IPS-20b (cell line): ENCODE results near the gene TTC28.

Experiments
- H3K27ac ChIP-seq: one replicate; pipeline ENCODE4 v1.5.1; 2013; ENCODE audit warnings: low read length
- H3K27me3 ChIP-seq: 2 replicates; pipeline ENCODE4 v1.6.1; 2013; ENCODE audit warnings: mild to moderate bottlenecking, low read length, inconsistent platforms; ENCODE audit not compliant: insufficient read depth
- H3K36me3 ChIP-seq: 2 replicates; pipeline ENCODE4 v1.6.1; 2013; ENCODE audit warnings: low read depth, mild to moderate bottlenecking, inconsistent platforms, low read length, moderate library complexity; ENCODE audit not compliant: insufficient read depth
- H3K4me1 ChIP-seq: 2 replicates; pipeline ENCODE4 v1.6.1; 2013; ENCODE audit warnings: mild to moderate bottlenecking, control low read depth, inconsistent platforms, low read length, moderate library complexity; ENCODE audit not compliant: insufficient read depth
- H3K4me3 ChIP-seq: 2 replicates; pipeline ENCODE4 v1.5.1; 2013; ENCODE audit warnings: mild to moderate bottlenecking, low read length, inconsistent platforms
- H3K9ac ChIP-seq: 2 replicates; pipeline ENCODE4 v1.6.1; 2013; ENCODE audit warnings: low read depth, mild to moderate bottlenecking, inconsistent platforms, low read length, moderate library complexity
- H3K9me3 ChIP-seq: 2 replicates; pipeline ENCODE4 v1.6.1; 2013; ENCODE audit warnings: mild to moderate bottlenecking, low read depth, low read length, inconsistent platforms; ENCODE audit not compliant: insufficient read depth

TTC28 gene

GRCh38 chr22:28426346-28427132 is 253.1 kb downstream of the TTC28 start:
- H3K9me3 ChIP-seq, result no peaks in the 10 kb centered on the region
- no peak overlapping the region for H3K9ac ChIP-seq
- no peaks in the 10 kb centered on the region for H3K36me3 ChIP-seq
- no peak overlapping the region for H3K4me3 ChIP-seq
- H3K4me1 ChIP-seq, result peaks cover 6% of the 10 kb centered on the region; the same call in 1 of the 2 replicates
- H3K27me3 ChIP-seq, result no peaks in the 10 kb centered on the region
- no peak overlapping the region for H3K27ac ChIP-seq

GRCh38 chr22:28425211-28425610 is 254.4 kb downstream of the TTC28 start:
- peaks cover 6% of the 10 kb centered on the region; the same call in 1 of the 2 replicates for H3K4me1 ChIP-seq

GRCh38 chr22:28424427-28425080 is 255.1 kb downstream of the TTC28 start:
- Histone ChIP-seq H3K9me3 (no peaks in the 10 kb centered on the region), H3K36me3 (no peaks in the 10 kb centered on the region), H3K27ac (no peak overlapping the region), H3K4me1 (peaks cover 6% of the 10 kb centered on the region; the same call in 1 of the 2 replicates), H3K9ac (no peak overlapping the region), H3K27me3 (no peaks in the 10 kb centered on the region), H3K4me3 (no peak overlapping the region; the same call in 1 of the 2 replicates)

More at GRCh38 chr22:28425211-28425610, 254.4 kb downstream of the TTC28 start:
- Histone ChIP-seq H3K9me3 (no peaks in the 10 kb centered on the region), H3K27ac (no peak overlapping the region), H3K36me3 (no peaks in the 10 kb centered on the region), H3K9ac (no peak overlapping the region), H3K27me3 (no peaks in the 10 kb centered on the region), H3K4me3 (no peak overlapping the region)

GRCh38 chr22:28419919-28420318 is 259.7 kb downstream of the TTC28 start:
- Histone ChIP-seq H3K36me3 (no peaks in the 10 kb centered on the region), H3K4me1 (peaks cover 6% of the 10 kb centered on the region; the same call in 1 of the 2 replicates), H3K9ac (no peak overlapping the region), H3K27me3 (no peaks in the 10 kb centered on the region), H3K9me3 (no peaks in the 10 kb centered on the region), H3K4me3 (no peak overlapping the region), H3K27ac (no peak overlapping the region)

- H3K36me3 ChIP-seq, result no peaks in the 10 kb centered on the region
- no peak overlapping the region for H3K9ac ChIP-seq
- H3K4me3 ChIP-seq, result no peak overlapping the region
- no peaks in the 10 kb centered on the region for H3K4me1 ChIP-seq
- no peak overlapping the region for H3K27ac ChIP-seq
- no peaks in the 10 kb centered on the region for H3K27me3 ChIP-seq
- no peaks in the 10 kb centered on the region for H3K9me3 ChIP-seq
These were observed 261.6 kb downstream of the TTC28 start for GRCh38 chr22:28418008-28418407.

- Histone ChIP-seq H3K4me1 (no peaks in the 10 kb centered on the region), H3K9me3 (no peaks in the 10 kb centered on the region), H3K27me3 (no peaks in the 10 kb centered on the region), H3K9ac (no peak overlapping the region), H3K4me3 (no peak overlapping the region), H3K36me3 (no peaks in the 10 kb centered on the region), H3K27ac (no peak overlapping the region)
These were observed 262.2 kb downstream of the TTC28 start for GRCh38 chr22:28417431-28417830.

- Histone ChIP-seq H3K9ac (no peak overlapping the region), H3K4me1 (0 out of 2 replicates have a peak, but pooled peaks cover 3% of the 10 kb centered on the region), H3K9me3 (no peaks in the 10 kb centered on the region), H3K27me3 (no peaks in the 10 kb centered on the region), H3K4me3 (no peak overlapping the region), H3K36me3 (no peaks in the 10 kb centered on the region), H3K27ac (no peak overlapping the region)
These were observed 264.7 kb downstream of the TTC28 start for GRCh38 chr22:28414913-28415312.

GRCh38 chr22:28413612-28414399 is 265.8 kb downstream of the TTC28 start:
- no peaks in the 10 kb centered on the region for H3K27me3 ChIP-seq
- H3K4me3 ChIP-seq, result no peak overlapping the region
- H3K9me3 ChIP-seq, result no peaks in the 10 kb centered on the region
- no peak overlapping the region for H3K9ac ChIP-seq
- no peak overlapping the region for H3K27ac ChIP-seq
- H3K4me1 ChIP-seq, result 0 out of 2 replicates have a peak, but pooled peaks cover 4% of the 10 kb centered on the region
- no peaks in the 10 kb centered on the region for H3K36me3 ChIP-seq

GRCh38 chr22:28412109-28412508 is 267.5 kb downstream of the TTC28 start:
- H3K27me3 ChIP-seq, result no peaks in the 10 kb centered on the region
- H3K27ac ChIP-seq, result no peak overlapping the region
- 0 out of 2 replicates have a peak, but pooled peaks cover 4% of the 10 kb centered on the region for H3K4me1 ChIP-seq
- no peaks in the 10 kb centered on the region for H3K36me3 ChIP-seq
- H3K9me3 ChIP-seq, result no peaks in the 10 kb centered on the region
- no peak overlapping the region for H3K4me3 ChIP-seq
- no peak overlapping the region for H3K9ac ChIP-seq

- Histone ChIP-seq H3K4me1 (0 out of 2 replicates have a peak, but pooled peaks cover 4% of the 10 kb centered on the region), H3K4me3 (no peak overlapping the region), H3K36me3 (no peaks in the 10 kb centered on the region), H3K9ac (no peak overlapping the region), H3K27ac (no peak overlapping the region), H3K9me3 (no peaks in the 10 kb centered on the region), H3K27me3 (no peaks in the 10 kb centered on the region)
These were observed 268.5 kb downstream of the TTC28 start for GRCh38 chr22:28411125-28411524.

- Histone ChIP-seq H3K9ac (no peak overlapping the region), H3K4me3 (no peak overlapping the region), H3K4me1 (0 out of 2 replicates have a peak, but pooled peaks cover 4% of the 10 kb centered on the region), H3K27me3 (no peaks in the 10 kb centered on the region), H3K36me3 (no peaks in the 10 kb centered on the region), H3K27ac (no peak overlapping the region), H3K9me3 (no peaks in the 10 kb centered on the region; the same call in 1 of the 2 replicates)
These were observed 269.4 kb downstream of the TTC28 start for GRCh38 chr22:28410050-28410816.
